ENCODE data around the gene ACSF2. TPM values are rescaled to one million over a fixed set of nuclear protein-coding genes. Genes with fewer than 3 reads are reported as not detected.

Gene ACSF2
- total and polyA plus RNA-seq, 2 of the 13 experiments (the other 11 are each of a cell fraction or from before 2014, with no cell fraction given) = 87.3 to 109 TPM

DNA sequence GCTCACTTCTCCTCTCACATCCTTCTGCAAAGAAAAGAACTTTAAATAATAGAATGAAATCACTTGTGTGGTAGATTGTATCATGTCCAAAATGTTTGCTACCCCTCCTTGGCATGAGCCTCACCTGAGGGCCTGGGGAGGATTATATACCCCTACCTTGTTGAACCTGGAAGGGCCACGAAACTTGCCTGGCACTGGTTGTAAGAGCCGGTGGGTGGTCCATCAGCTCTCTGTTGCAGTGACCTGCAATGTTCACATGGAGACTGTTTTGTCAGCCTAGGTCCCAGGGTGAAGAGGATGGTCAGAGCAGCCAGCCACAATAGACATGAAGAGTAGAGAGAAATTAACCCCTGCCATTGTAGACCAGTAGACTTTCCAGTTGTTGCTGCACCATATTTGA, 62.9 kb downstream of the ACSF2 start:
- no peak for ATAC-seq
- FAIRE-seq = no peak
- Histone ChIP-seq H4K20me1 (ENCODE audit: insufficient read depth, low read length) (no peaks in the 10 kb centered on the region), H3K79me2 (ENCODE audit: insufficient read depth, low read length) (no peaks in the 10 kb centered on the region), H3K9ac (ENCODE audit: insufficient read depth, low read depth, low read length) (no peak overlapping the region), H3K36me3 (replicated peaks in 1 of 2; ENCODE audit: control insufficient read depth in 1 of 2, insufficient read depth in 2 of 2, low read length in 2 of 2) (peaks cover 8% of the 10 kb centered on the region in 2 experiments; a peak in 4 of 5 replicates), H3K27ac (ENCODE audit: extremely low read length, insufficient read depth, low read length) (no peak overlapping the region), H3K4me2 (ENCODE audit: low read depth, low read length) (no peak overlapping the region), H2AFZ (ENCODE audit: low read length) (no peak overlapping the region), H3K9me3 (ENCODE audit: low read length) (no peaks in the 10 kb centered on the region), H3K4me3 (replicated peaks in 1 of 3; ENCODE audit: insufficient read depth in 1 of 3, low read depth in 2 of 3, low read length in 3 of 3) (no peak overlapping the region), H3K4me1 (ENCODE audit: insufficient read depth, low read length) (no peaks in the 10 kb centered on the region), H3K27me3 (ENCODE audit: control insufficient read depth in 1 of 2, insufficient read depth in 2 of 2, low read length in 2 of 2) (no peaks in the 10 kb centered on the region)
- intact Hi-C loops (cut with micrococcal nuclease; ENCODE audit: unreplicated experiment) = no loop called here
- no TSS peak for BruUV-seq (replicated peaks)
- WGBS (ENCODE audit: low lambda C conversion rate) = 53% methylated on average over 2 of the region's 2 CpGs
- POLR2A ChIA-PET = no interaction called here
- TF ChIP-seq CCAR2 (optimal IDR thresholded peaks at IDR 0.05; ENCODE audit: low read depth, low read length) (no peak), SMAD1 (CRISPR knock-in tag; IDR thresholded peaks at IDR 0.05; ENCODE audit: borderline replicate concordance, low read depth) (no peak)
- in situ Hi-C loops (cut with HindIII; ENCODE audit: extremely low pct_ligation_motif_present, low pct_unique_long_range_greater_than_20kb) = no loop called here
- no peak for DNase-seq (ENCODE audit: low spot score)
- CTCF ChIA-PET (ENCODE audit: low intra/inter-chr PET ratio, low total read pairs) = no interaction called here

DNA sequence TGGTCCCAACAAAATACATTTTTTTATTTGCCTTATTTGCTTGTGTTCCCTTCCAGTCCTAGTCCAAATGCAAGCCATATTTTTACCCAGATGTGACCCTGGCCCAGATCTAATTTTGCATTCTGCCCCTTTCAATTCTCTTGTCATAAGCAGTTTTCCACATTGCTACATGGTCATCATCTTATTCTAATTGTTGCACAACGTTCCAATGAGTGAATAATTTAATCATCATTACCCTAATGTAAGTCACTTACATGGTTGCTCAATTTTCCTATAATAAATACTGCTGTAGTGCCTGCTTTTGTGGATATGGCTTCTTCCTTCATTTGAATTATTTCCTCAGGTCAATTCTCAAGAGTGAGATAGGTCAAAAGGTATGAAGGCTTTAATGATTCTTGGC, 65.5 kb downstream of the ACSF2 start:
- Histone ChIP-seq H3K79me2 (ENCODE audit: insufficient read depth, low read length) (no peaks in the 10 kb centered on the region), H3K4me3 (replicated peaks in 1 of 3; ENCODE audit: insufficient read depth in 1 of 3, low read depth in 2 of 3, low read length in 3 of 3) (no peak overlapping the region), H3K4me1 (ENCODE audit: insufficient read depth, low read length) (no peaks in the 10 kb centered on the region), H3K4me2 (ENCODE audit: low read depth, low read length) (no peak overlapping the region), H3K36me3 (replicated peaks in 1 of 2; ENCODE audit: control insufficient read depth in 1 of 2, insufficient read depth in 2 of 2, low read length in 2 of 2) (no peaks in the 10 kb centered on the region), H3K9me3 (ENCODE audit: low read length) (no peaks in the 10 kb centered on the region), H3K9ac (ENCODE audit: insufficient read depth, low read depth, low read length) (no peak overlapping the region), H4K20me1 (ENCODE audit: insufficient read depth, low read length) (no peaks in the 10 kb centered on the region), H3K27me3 (ENCODE audit: control insufficient read depth in 1 of 2, insufficient read depth in 2 of 2, low read length in 2 of 2) (no peaks in the 10 kb centered on the region; a peak in 1 of 5 replicates), H2AFZ (ENCODE audit: low read length) (no peak overlapping the region), H3K27ac (ENCODE audit: extremely low read length, insufficient read depth, low read length) (no peak overlapping the region)
- no peak for ATAC-seq
- no peak for FAIRE-seq
- ChIA-PET POLR2A (interaction anchor here (1.0 kb wide), 1 partner anchor 13 kb away, joined by 6 read pairs; no protein-coding TSS in a partner anchor), CTCF (ENCODE audit: low intra/inter-chr PET ratio, low total read pairs) (no interaction called here)
- TF ChIP-seq HOXA9 (CRISPR knock-in tag; IDR thresholded peaks at IDR 0.05; ENCODE audit: borderline replicate concordance) = no peak
- peak; percentile 71 for TF ChIP-seq CEBPB (IDR thresholded peaks at IDR 0.05; ENCODE audit: borderline replicate concordance, low read depth, low read length)
- BruUV-seq (replicated peaks) = no TSS peak
- in situ Hi-C loops (cut with HindIII; ENCODE audit: extremely low pct_ligation_motif_present, low pct_unique_long_range_greater_than_20kb) (no loop called here), intact Hi-C loops (cut with micrococcal nuclease; ENCODE audit: unreplicated experiment) (no loop called here)
- 2% methylated on average over 1 of the region's 1 CpG for WGBS (ENCODE audit: low lambda C conversion rate)
- DNase-seq (ENCODE audit: low spot score) = no peak

Measured in HepG2 (cell line).